ENCODE results near the gene OS9.

OS9 gene

GRCh38 chr12:57766464-57767304 is 72.8 kb downstream of the OS9 start, which contains the start of gene CYP27B1:
Gene CYP27B1, minus strand, starts transcription at chr12:57767078. Its CDS starts 37 bp downstream, at chr12:57767041.
- DNase-seq (ENCODE audit: low read depth in 2 of 2), result no peak

GRCh38 chr12:57767305-57767698 is 73.4 kb downstream of the OS9 start:
- DNase-seq (ENCODE audit: low read depth in 2 of 2), result no peak

DNA sequence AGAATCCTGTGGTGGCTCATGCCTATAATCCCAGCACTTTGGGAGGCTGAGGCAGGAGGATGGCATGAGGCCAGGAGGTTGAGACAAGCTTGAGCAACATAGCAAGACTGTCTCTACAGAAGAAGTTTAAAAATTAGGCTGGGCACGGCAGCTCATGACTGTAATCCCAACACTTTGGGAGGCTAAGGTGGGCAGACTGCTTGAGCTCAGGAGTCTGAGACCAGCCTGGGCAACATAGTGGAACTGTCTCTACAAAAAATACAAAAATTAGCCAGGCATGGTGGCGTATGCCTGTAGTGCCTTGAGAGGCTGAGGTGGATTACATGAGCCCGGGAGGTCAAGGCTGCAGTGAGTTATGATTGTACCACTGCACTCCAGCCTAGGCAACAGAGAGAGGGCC is 73.9 kb downstream of the OS9 start:
- no peak for DNase-seq (ENCODE audit: low read depth in 2 of 2)

- DNase-seq (ENCODE audit: low read depth in 2 of 2), result no peak
These were observed 75.7 kb downstream of the OS9 start for GRCh38 chr12:57769594-57769993.

DNA sequence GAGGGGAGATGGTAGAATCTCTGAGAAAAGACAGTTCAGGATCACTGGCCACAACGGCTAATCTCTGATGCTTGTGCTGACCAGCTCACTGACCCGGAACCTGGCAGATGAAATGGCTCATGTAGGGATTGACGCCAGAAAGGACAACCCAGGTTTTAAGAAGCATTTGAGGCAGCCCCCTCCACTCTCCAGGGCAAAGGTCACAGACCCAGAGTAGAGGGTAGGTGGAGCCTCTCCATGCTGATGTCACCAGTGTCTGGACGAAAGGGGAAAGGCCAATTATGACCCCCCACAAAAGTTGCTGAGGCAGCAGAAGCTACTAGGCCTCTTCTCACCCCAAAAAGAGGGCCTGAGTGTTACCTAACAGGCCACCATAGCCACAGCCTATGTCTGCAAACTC is 76.8 kb downstream of the OS9 start:
- no peak for DNase-seq (ENCODE audit: low read depth in 2 of 2)
